Stimulated activated CD4-positive, alpha-beta T cell treated with anti-CD3 and anti-CD28 coated beads, Interleukin-12 subunit alpha, Interleukin-12 subunit beta, amount 100 ng/mL, for 4 hours (primary cell): ENCODE results near the gene CSTF1.

ENCODE experiments used
- DNase-seq: peaks from one replicate; pipeline ENCODE4 v3.0.0-alpha.2; 2020

Gene CSTF1

GRCh38 chr20:56430957-56431356, 38.5 kb downstream of the CSTF1 start:
- no peak for DNase-seq

- no peak for DNase-seq
Measured at GRCh38 chr20:56431471-56431870, 39.0 kb downstream of the CSTF1 start.

DNA sequence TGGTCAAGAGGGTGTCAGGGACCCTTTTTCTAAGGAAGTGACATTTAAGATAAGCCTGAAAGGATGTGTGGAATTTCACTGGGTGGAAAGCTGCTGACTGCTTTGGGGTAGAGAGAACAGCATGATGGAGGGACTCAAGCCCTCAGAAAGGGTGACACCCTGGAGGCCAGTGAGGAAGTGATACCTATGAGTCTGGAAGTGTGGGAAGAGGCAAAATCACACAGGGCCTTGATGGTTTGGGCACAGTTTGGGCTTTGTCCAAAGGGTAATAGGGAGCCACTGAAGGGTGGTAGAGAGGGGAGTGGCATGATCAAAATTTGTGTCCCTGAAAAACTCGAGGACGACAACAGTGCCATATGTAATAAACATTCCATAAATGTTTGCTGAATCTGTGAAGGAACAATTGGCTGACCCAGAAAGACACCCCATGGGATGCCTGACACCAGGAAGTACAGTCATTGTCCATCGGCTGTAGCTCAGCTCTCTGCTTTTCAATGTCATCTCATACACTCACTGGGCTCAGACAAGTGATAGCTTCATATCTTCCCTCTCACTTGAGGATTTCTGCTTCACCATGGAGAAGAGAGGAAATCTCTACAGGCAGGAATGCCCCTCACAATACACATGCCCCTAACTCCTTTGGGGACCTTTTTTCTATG, 40.9 kb downstream of the CSTF1 start:
- DNase-seq = no peak

- DNase-seq = no peak
Measured at GRCh38 chr20:56433880-56434255, 41.4 kb downstream of the CSTF1 start.

DNA sequence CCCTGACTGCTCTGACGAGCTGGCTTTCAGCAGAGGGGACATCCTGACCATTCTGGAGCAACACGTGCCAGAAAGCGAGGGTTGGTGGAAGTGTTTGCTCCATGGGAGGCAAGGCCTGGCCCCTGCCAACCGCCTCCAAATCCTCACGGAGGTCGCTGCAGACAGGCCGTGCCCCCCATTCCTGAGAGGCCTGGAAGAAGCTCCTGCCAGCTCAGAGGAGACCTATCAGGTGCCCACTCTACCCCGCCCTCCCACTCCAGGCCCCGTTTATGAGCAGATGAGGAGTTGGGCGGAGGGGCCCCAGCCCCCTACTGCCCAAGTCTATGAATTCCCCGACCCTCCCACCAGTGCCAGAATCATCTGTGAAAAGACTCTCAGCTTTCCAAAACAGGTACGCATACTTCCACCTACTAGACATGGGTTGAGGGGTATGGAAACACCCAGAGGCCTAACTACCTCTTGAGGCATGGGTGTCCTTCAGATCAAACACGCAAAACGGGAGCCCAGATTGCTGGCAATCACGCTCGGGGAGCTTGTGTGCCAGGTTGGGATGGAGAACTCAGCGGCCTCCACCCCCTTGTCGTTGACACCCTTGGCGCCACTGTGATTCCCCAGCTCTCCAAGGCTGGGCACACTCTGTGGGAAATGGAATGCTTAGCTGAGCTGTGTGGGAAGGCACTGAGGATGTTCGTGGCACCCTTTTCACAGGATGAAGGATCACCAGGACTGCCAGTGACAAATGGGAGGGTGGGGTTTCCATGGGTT, 44.9 kb downstream of the CSTF1 start:
- DNase-seq = no peak

- no peak for DNase-seq
Measured at GRCh38 chr20:56438284-56438683, 45.8 kb downstream of the CSTF1 start.

- no peak for DNase-seq
Measured at GRCh38 chr20:56439771-56440291, 47.4 kb downstream of the CSTF1 start.

DNA sequence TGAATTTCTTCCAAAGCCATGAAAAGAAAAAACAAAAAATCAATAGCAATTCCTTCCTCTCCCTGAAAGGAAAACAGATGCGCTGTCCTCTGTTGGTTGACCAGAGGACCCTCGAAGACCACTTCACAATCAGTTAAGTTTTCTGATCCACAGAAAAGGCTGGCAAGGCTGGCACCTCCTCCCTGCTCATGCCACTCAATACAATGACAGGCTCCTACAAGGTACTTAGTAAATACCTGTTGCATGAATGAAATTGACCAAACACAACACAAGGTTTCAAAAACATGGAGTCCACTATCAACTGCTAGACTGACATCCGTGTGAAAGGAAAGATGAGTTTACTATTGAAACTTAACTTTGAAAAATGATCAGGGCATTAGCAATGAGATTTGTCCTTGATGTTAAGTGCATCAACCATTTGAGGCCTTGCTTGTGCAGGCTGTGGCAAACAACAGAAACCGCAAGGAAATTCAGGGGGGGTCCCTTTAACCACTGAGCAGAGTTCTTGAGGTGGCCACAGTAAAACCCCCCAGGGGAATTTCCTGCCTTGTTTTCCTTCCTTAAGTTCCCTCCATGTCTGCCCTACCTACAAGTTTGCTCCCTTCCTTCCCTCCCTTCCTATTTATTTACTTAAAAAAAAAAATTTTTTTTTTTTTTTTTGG, 48.0 kb downstream of the CSTF1 start:
- no peak for DNase-seq

- DNase-seq = no peak
Measured at GRCh38 chr20:56442389-56443365, 50.2 kb downstream of the CSTF1 start.

- DNase-seq = no peak
Measured at GRCh38 chr20:56443654-56444540, 51.5 kb downstream of the CSTF1 start.

DNA sequence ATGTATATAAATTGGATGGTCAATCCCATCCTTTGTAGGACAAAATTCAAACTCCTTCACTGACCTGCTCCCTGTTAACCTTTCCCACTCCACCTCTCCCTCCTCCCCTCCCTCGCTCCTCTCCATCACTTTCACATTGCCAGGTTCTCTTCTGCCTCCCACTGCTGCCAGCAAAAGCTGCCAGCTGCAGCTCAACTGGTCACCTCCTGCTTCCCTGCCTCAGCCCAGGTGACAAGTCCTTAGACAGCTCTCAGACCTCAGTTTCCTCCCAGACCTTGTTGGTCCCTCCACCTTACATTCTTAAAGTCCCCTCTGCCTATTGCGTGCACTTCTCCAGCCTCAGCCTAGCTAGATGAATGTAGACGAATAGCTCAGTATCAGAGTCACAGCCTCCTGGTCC, 52.7 kb downstream of the CSTF1 start:
- no peak for DNase-seq

- DNase-seq = no peak
Measured at GRCh38 chr20:56445540-56445939, 53.1 kb downstream of the CSTF1 start.

DNA sequence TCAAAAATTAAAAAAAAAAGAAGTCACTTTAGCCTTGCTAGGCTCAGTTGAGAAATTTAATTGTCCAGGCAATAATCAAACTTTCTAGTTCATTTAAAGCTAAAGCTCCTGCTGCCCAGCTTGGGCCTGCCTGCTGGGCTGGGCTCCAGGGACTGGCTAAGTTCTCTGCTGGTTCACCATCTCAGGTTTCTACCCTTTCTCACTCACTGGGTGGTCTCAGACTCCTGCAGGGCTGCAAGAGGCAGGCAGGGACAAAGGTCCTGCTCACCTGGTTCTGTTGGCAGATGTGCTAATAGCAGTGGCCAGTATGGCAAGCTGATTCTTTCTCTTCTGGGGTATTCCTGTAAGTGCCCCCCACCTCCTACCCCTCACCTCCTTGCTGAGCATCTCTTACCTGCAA, 54.8 kb downstream of the CSTF1 start:
- no peak for DNase-seq

DNA sequence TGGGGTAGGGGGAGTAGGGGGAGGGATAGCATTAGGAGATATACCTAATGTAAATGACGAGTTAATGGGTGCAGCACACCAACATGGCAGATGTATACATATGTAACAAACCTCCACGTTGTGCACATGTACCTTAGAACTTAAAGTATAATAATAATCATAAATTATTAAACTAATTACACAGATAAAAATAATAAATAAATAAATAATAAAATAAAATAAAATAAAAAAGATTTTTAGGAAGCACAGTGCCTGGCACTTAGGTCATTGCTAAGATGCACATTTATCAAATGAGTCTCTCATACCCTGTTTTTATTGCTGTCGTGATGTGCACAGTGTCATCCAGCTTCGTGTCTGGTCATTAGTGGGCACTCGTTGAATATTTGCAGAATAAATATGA, 57.0 kb downstream of the CSTF1 start:
- DNase-seq = no peak

- no peak for DNase-seq
Measured at GRCh38 chr20:56451056-56451765, 58.8 kb downstream of the CSTF1 start.

DNA sequence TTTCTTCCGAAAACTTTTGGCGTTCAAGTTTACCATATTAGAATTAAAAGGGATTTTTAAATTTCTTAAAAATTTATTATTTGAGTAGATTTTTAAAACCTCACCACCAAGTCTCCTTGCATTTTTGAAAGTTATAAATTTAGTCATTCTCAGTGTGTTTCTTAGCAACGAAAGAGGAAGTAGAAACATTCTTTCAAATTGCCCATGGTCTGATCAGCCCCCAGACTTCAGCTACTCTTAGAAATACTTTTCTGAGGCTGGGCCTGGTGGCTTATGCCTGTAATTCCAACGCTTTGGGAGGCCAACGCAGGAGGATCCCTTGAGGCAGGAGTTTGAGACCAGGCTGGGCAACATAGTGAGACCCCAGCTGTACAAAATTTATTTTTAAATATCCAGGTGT, 60.9 kb downstream of the CSTF1 start:
- DNase-seq = no peak

DNA sequence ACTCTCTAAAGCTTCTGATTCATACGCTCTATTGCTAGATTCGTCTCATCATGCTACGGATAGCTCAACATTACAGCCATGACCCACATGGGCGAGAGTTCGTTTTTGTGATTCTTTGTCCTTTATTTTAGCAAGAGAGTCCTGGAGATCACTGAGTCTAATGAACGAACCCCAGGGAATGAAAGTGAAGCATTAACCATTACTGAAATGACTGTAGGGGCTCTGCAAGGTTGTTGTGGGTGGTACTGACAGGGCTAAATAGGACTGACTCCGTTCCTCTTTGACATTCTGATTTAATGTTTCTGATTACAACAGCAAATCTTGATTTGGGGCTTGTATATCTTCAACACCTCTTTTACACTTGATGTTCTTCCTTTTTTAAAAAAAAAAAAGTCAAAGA, 62.3 kb downstream of the CSTF1 start:
- DNase-seq = no peak
